HG03439 (cell line): ENCODE data around the gene ARHGEF28.

Experiments used
- ATAC-seq: cut with Tn5 transposase; IDR thresholded peaks from one replicate; pipeline ENCODE4 v1.9.1; 2021; ENCODE audit warnings: mild to moderate bottlenecking, moderate library complexity; ENCODE audit not compliant: unreplicated experiment

ARHGEF28 gene

DNA sequence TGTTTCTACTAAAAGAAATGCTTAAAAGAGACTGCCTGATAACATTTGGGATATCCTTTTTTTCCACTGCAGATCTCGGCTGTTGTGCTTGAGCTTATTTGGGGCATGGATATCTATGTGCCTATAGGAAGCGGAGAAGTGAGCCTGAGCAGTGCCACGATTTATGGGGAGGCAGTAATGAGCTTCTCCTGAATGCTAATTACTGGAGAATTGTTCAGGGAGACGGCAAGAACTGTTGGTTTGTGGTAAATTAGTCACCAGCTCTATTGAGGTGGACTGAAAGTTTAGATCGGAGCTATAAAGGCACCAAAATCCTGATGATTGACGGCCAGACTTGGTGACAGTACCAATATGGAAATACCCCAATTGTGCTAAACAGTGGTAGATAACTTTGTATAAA lies 186.5 kb downstream of the ARHGEF28 start:
- no peak for ATAC-seq

GRCh38 chr5:73812962-73813588 lies 187.1 kb downstream of the ARHGEF28 start:
- ATAC-seq, result no peak

GRCh38 chr5:73814233-73814846 lies 188.3 kb downstream of the ARHGEF28 start:
- no peak for ATAC-seq

- no peak for ATAC-seq
These were observed 189.6 kb downstream of the ARHGEF28 start for GRCh38 chr5:73815631-73816030.

DNA sequence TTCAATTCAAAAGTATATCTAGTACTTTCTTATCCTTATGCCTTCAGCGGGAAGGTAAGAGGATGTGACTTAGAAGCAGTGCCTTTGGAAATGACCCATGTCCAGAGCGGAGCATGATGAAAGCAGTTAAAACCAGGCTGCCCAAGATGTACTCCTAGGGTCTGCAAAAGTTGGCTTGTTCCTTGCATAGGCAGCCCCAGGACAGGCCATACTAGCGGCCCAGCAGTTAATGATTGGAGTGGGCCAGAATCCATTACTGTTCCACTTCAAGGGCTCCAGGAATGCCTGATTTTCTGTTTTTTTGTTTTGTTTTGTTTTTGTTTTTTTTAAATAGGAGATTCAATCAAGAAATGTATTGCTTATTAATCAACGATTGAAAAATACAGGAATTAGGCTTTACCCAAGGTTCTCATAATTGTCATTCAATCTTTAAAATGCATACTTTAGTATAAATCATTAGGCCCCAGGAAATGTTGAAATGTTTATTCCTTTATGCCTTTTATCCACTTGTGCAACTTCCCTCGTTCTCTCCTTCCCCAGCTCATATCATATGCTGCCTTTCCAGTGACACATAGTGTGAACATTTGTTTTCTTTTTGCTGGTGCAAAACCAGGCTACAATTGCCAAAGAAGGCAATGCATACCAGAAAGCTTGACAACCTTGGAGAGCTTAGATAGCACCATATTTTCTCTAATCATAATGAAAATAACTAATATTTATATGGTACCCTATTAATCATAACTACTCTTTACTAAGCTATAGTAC lies 190.8 kb downstream of the ARHGEF28 start:
- no peak for ATAC-seq

DNA sequence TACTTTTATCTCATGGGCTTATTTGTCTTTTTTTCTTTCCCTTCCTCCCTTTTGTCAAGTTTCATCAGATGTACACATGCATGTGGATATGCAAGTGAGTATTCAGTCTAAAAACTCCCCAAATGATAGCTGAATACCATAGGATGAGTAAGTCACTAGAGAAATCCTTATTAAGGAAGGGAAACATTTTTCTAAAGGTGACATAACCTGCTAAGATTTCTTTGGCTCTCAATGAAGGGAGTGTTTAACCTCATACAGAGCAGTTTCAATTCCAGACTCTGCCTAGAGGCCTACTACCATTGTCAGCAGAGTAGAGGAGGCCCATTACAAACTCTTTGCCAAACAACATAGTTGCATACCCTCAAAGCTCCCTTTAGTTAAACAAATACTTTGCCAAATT lies 192.4 kb downstream of the ARHGEF28 start:
- no peak for ATAC-seq

DNA sequence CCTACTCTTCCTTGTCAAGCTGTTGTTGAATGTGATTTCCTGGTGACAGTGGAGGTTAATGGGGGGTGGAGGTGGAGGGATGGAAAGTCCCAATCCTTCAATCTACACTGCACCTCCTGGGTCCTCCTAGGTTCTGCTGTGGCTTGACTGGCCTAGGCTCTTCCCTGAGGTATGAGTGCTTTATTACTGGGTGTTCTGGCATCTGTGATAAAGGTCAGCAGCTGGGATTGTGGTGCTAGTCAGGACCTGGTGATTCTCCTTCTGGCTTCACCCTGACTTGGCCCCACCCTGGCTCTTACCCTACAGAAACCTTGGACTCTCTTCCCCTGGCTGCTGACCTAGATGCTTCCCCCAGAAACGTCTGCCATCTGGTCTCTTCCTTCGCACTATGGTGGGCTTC lies 194.3 kb downstream of the ARHGEF28 start:
- no peak for ATAC-seq

DNA sequence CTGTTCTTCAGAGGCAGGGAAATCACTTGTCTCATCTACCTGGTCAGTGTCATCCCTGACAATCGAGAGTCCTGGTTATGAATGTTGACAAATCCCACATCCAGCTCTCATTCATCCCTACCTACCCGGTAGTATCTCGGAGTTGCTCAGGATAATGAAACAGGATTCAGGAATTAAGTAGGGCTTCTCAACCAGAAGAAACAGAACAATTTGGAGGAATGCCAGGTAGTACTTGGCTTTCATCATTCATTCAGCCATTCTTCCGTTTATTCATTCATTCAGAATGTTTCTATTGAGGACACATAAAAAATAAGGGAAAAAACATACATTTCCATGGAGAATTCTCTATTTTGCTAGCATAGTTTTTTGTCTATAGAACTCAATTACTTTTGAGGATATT lies 195.0 kb downstream of the ARHGEF28 start:
- ATAC-seq, result no peak

DNA sequence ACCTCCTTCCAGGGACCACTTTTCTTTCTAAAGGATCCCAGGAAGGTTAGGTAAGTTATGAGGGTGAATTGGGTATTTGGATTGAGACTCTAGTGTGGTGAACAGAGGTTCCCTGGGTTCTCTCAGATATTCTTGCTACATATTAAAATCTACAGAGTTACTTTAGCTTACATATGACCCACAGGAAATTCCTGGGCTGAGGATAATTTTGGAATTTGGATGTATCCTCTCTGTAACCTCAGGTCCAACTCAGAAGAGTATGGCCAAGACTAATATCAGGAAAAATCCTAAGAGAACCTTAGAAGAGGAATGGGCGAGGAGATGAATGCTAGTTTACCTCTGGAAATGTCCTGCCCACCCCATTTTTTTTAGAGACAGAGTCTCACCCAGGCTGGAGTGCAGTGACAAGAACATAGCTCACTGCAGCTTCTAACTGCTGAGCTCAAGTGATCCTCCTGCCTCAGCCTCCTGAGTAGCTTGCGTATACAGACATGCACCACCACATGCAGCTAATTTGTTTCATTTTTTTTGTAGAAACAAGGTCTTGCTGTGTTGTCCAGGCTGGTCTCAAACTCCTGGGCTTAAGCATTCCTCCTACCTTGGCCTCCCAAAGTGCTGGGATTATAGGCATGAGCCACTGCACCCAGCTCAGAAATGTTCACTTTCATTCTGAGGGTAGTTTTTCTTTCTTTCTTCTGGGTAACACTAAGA lies 196.4 kb downstream of the ARHGEF28 start:
- ATAC-seq, result no peak

DNA sequence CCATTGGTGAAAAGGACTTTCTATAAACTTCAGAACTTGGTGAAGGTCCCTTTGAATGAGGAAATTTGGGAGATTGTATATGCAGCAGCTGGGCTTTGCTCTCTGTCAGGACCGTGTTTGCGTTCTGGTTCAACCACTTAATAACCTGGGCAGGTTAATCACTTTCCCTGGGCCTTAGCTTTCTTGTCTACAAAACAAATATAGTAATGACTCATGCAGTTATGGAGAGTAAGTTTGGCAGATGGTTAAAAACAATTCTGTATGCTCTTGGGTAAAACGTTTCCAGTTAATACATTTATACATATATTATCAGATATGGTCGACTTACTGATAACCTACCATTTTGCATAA lies 197.0 kb downstream of the ARHGEF28 start:
- no peak for ATAC-seq

DNA sequence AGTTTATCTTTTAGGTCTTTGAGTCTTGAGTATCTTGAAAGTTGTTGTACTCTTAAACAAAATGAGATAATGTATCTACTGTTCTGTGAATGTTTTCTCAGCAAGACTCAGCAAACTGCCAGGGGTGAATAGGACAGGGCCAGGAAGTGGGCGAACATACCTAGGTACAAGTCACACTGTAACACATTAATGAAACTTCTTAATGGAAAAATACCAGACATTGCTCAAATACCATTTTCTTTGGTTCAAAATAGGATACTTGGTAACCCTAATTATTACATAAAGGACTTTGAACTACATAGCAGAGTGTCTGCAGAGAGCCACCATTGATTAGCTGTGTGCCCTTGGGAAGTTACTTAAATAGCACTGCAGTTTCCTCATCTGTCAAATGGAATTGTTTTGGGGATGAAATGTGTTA lies 197.5 kb downstream of the ARHGEF28 start:
- no peak for ATAC-seq

GRCh38 chr5:73825199-73825598 lies 199.2 kb downstream of the ARHGEF28 start:
- no peak for ATAC-seq

DNA sequence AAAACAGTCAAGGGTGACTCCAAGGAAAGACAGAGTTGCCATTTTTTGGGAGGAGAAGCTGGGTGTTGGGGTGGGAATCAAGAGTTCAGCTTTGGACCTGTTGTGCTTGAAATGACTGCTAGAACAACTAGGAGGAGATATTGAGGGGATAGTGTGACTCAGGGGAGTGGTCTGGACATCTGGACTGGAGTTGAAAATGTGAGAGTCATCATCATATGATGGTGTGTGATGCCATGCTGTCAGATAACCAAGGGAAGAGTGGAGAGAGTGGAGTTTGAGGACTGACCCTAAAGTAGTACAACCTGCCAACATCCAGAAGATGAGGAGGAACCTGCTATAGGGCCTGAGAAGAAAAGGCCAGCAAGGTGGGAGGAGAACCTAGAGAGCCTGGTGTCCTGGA lies 199.7 kb downstream of the ARHGEF28 start:
- ATAC-seq, result no peak

- no peak for ATAC-seq
These were observed 200.5 kb downstream of the ARHGEF28 start for GRCh38 chr5:73826301-73827105.

DNA sequence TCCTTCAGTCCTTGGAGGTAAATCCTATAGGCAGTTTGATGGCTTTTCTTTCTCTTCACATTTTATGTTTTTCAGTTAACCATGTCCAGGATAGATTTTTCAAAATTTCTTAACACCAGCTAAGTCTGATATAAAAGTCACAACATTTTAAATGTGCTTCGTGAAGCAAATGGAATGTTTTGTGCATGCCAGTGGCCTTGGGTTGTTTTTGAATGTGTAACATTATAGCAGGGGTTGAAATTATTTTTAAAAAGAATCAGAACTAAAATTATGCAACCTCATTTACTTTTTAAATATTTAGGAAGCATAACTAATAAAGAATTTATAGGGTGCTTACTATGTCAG lies 201.1 kb downstream of the ARHGEF28 start:
- no peak for ATAC-seq

- ATAC-seq, result no peak
These were observed 202.5 kb downstream of the ARHGEF28 start for GRCh38 chr5:73828465-73828864.

- ATAC-seq, result no peak
These were observed 204.7 kb downstream of the ARHGEF28 start for GRCh38 chr5:73830646-73831045.

DNA sequence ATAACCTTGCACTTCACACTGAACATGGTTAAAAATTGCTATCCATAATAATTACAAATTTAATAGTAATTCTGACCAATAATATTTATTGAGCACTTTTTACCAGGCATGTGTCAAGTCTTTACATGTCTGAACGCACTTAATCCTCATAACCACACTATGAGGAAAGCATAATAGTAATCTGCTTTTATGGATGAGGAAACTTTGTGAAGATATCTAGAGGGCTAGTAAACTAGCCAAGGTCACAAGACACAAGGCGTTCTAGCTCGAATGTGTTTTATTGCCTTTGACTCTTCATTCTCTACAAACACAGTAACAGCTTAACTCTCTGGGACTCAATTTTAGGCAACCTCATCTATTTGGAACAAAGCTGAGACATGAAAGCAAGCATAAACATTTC lies 205.1 kb downstream of the ARHGEF28 start:
- ATAC-seq, result no peak

DNA sequence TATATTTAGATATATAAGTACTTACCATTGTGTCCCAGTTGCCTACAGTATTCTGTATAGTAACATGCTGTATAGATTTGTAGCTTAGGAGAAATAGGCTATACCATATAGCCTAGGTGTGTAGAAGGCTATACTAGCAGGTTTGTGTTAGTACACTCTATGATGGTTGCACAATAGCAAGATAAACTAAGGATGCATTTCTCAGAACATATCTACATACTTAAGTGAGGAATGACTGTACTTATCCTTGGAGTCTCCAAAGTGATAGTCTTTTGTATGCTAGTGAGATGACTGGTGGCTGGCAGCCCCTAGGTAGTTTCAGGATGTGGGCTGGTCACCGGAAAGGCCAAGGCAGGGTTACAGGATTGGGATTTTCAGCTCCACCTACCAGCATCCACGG lies 208.7 kb downstream of the ARHGEF28 start:
- no peak for ATAC-seq

GRCh38 chr5:73835726-73836125 lies 209.7 kb downstream of the ARHGEF28 start:
- no peak for ATAC-seq

GRCh38 chr5:73836607-73837006 lies 210.6 kb downstream of the ARHGEF28 start:
- no peak for ATAC-seq
